ENCODE measurements around the gene ARID1B. TPM values are rescaled to one million over a fixed set of nuclear protein-coding genes. Genes with fewer than 3 reads are reported as not detected.

The ARID1B gene
- total and polyA plus RNA-seq, 2 of the 4 experiments (the other 2 are of a cell fraction) = 14.5 to 20.1 TPM

DNA sequence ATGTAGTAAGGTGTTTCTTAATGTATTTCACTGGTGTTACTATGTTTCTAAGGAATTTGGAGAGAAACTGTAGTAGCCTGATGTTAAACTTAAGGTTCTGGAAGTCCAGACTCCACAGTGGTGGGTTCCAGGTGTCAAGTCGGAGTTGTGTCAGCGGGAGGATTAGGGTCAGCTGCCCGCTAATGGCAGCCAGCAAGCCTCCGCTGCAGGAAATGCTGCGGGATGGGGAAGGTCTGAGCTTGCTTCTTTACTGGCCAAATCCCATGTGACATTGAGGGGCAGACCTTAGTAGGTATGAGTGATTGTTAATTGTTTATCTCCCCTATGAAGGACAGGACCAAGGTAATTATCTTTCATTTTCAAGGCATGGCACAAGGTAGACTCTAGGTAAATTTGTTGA is 3.7 kb upstream of the ARID1B start:
- H3K14ac ChIP-seq (replicated peaks; ENCODE audit: low read depth, low read length) = no peak overlapping the region
- no peak overlapping the region for H2AFZ ChIP-seq (replicated peaks; ENCODE audit: low read length, poor library complexity)
- in situ Hi-C loops (cut with MboI; ENCODE audit: low sequenced_read_pairs) (loop anchor here (5.0 to 25.0 kb wide), 2 partner anchors 81 to 211 kb away; no protein-coding TSS in a partner anchor), dilution Hi-C loops (cut with HindIII; ENCODE audit: low sequenced_read_pairs, unreplicated experiment) (no loop called here), intact Hi-C loops (cut with micrococcal nuclease) (no loop called here)
- no TSS peak for BruUV-seq (replicated peaks)
- H3K4me2 ChIP-seq (ENCODE audit: low read depth, low read length) = no peak overlapping the region
- TF ChIP-seq, protein P1, sequence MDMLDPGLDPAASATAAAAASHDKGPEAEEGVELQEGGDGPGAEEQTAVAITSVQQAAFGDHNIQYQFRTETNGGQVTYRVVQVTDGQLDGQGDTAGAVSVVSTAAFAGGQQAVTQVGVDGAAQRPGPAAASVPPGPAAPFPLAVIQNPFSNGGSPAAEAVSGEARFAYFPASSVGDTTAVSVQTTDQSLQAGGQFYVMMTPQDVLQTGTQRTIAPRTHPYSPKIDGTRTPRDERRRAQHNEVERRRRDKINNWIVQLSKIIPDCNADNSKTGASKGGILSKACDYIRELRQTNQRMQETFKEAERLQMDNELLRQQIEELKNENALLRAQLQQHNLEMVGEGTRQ (IDR thresholded peaks at IDR 0.05; ENCODE audit: low read depth, low read length) = no peak
- no peak for TF ChIP-seq RFX5 (IDR thresholded peaks at IDR 0.05; ENCODE audit: low read depth, low read length)
- TF ChIP-seq CHD1 (IDR thresholded peaks at IDR 0.05; ENCODE audit: low read depth, low read length) = no peak
- no peak for TF ChIP-seq POLR2A (IDR thresholded peaks at IDR 0.05; ENCODE audit: low read depth, low read length)
- no peak for TF ChIP-seq MAFK (IDR thresholded peaks at IDR 0.05; ENCODE audit: low read depth, low read length)
- no peak for TF ChIP-seq CEBPB (IDR thresholded peaks at IDR 0.05; ENCODE audit: low read depth, low read length)
- no peak for TF ChIP-seq MAZ (IDR thresholded peaks at IDR 0.05; ENCODE audit: borderline replicate concordance, low read depth, low read length)
- no peak for TF ChIP-seq MXI1 (IDR thresholded peaks at IDR 0.05; ENCODE audit: borderline replicate concordance, low read depth, low read length)
- TF ChIP-seq, protein P2, sequence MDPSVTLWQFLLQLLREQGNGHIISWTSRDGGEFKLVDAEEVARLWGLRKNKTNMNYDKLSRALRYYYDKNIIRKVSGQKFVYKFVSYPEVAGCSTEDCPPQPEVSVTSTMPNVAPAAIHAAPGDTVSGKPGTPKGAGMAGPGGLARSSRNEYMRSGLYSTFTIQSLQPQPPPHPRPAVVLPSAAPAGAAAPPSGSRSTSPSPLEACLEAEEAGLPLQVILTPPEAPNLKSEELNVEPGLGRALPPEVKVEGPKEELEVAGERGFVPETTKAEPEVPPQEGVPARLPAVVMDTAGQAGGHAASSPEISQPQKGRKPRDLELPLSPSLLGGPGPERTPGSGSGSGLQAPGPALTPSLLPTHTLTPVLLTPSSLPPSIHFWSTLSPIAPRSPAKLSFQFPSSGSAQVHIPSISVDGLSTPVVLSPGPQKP (IDR thresholded peaks at IDR 0.05; ENCODE audit: borderline replicate concordance, low read depth, low read length) = no peak
- no peak for TF ChIP-seq RAD21 (IDR thresholded peaks at IDR 0.05; ENCODE audit: low read length)
- TF ChIP-seq FOS (IDR thresholded peaks at IDR 0.05; ENCODE audit: low read depth, low read length) = no peak
- TF ChIP-seq, protein P3, sequence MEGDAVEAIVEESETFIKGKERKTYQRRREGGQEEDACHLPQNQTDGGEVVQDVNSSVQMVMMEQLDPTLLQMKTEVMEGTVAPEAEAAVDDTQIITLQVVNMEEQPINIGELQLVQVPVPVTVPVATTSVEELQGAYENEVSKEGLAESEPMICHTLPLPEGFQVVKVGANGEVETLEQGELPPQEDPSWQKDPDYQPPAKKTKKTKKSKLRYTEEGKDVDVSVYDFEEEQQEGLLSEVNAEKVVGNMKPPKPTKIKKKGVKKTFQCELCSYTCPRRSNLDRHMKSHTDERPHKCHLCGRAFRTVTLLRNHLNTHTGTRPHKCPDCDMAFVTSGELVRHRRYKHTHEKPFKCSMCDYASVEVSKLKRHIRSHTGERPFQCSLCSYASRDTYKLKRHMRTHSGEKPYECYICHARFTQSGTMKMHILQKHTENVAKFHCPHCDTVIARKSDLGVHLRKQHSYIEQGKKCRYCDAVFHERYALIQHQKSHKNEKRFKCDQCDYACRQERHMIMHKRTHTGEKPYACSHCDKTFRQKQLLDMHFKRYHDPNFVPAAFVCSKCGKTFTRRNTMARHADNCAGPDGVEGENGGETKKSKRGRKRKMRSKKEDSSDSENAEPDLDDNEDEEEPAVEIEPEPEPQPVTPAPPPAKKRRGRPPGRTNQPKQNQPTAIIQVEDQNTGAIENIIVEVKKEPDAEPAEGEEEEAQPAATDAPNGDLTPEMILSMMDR (conservative IDR thresholded peaks at IDR 0.05; ENCODE audit: low read depth, low read length) = no peak
- no peak for TF ChIP-seq RCOR1 (IDR thresholded peaks at IDR 0.05; ENCODE audit: insufficient replicate concordance, low read length)
- no peak for TF ChIP-seq BHLHE40 (IDR thresholded peaks at IDR 0.05; ENCODE audit: low read depth, low read length)
- TF ChIP-seq SMC3 (IDR thresholded peaks at IDR 0.05; ENCODE audit: low read depth, low read length) = no peak
- TF ChIP-seq NFE2L2 (IDR thresholded peaks at IDR 0.05; ENCODE audit: low read depth, low read length) = no peak
- no peak overlapping the region for H2AK9ac ChIP-seq (replicated peaks; ENCODE audit: low read depth, low read length, poor library complexity)
- H3K36me3 ChIP-seq (ENCODE audit: control insufficient read depth, insufficient read depth, low read length) = no peaks in the 10 kb centered on the region
- no peak overlapping the region for H3K4ac ChIP-seq (ENCODE audit: low read depth, low read length)
- H2AK5ac ChIP-seq (ENCODE audit: low read depth, low read length) = no peak overlapping the region
- H4K8ac ChIP-seq (ENCODE audit: low read depth in 2 of 2, low read length in 2 of 2) = no peak overlapping the region
- no peaks in the 10 kb centered on the region for H3K9me1 ChIP-seq (ENCODE audit: insufficient read depth, low read length)
- no CpG with 5 or more reads among the region's 5 CpGs for WGBS, 2 experiments (ENCODE audit: extremely low coverage in 2 of 2, insufficient read length in 1 of 2)
- no peak for ATAC-seq (ENCODE audit: low read depth)
- no peaks in the 10 kb centered on the region for H3K27me3 ChIP-seq (ENCODE audit: control insufficient read depth, insufficient read depth, low read length)
- ChIA-PET CTCF (no interaction called here), POLR2A (ENCODE audit: unreplicated experiment) (no interaction called here)
- no peak overlapping the region for H3K56ac ChIP-seq (ENCODE audit: extremely low read depth, insufficient read depth, low read length)
- H2BK5ac ChIP-seq (ENCODE audit: low read depth, low read length, poor library complexity, severe bottlenecking) = no peak overlapping the region
- H4K20me1 ChIP-seq (ENCODE audit: insufficient read depth, low read length) = no peaks in the 10 kb centered on the region
- H2BK20ac ChIP-seq (ENCODE audit: low read depth, low read length) = no peak overlapping the region
- no peak overlapping the region for H3K23ac ChIP-seq (ENCODE audit: low read depth, low read length)
- no peak overlapping the region for H3K18ac ChIP-seq (ENCODE audit: low read depth, low read length)
- H3K27ac ChIP-seq (ENCODE audit: insufficient read depth, low read length) = no peak overlapping the region
- no peak overlapping the region for H2BK15ac ChIP-seq (ENCODE audit: low read depth, low read length)
- H2BK120ac ChIP-seq (ENCODE audit: low read depth, low read length) = no peak overlapping the region
- H4K91ac ChIP-seq (ENCODE audit: insufficient read depth, low read depth, low read length) = no peak overlapping the region
- H4K5ac ChIP-seq (ENCODE audit: low read depth, low read length) = no peak overlapping the region
- DNase-seq = no peak
- no peak overlapping the region for H3K4me3 ChIP-seq (ENCODE audit: insufficient read depth, low read depth, low read length)
- peaks cover 4 to 11% of the 10 kb centered on the region in 2 experiments; a peak in 2 of 4 replicates for H3K79me1 ChIP-seq (ENCODE audit: low read depth in 1 of 2, low read length in 2 of 2)
- no peak overlapping the region for H3K9ac ChIP-seq (ENCODE audit: low read depth, low read length)
- peaks cover 11% of the 10 kb centered on the region for H3K4me1 ChIP-seq (ENCODE audit: control insufficient read depth, insufficient read depth, low read length)
- no peaks in the 10 kb centered on the region for H3K9me3 ChIP-seq (ENCODE audit: control insufficient read depth, insufficient read depth, low read length)

All from IMR-90 (cell line).